ENCODE data around the gene ARGLU1. TPM values are rescaled to one million over a fixed set of nuclear protein-coding genes. Genes with fewer than 3 reads are reported as not detected.

The ARGLU1 gene
- total RNA-seq, 4 donors from 2014 or later = 70.8 to 154 (median 122) TPM

- DNase-seq (ENCODE audit: low spot score) (no peak), ATAC-seq (ENCODE audit: low FRiP score) (peak; percentile 47)
- TF ChIP-seq CTCF (IDR thresholded peaks at IDR 0.05) = no peak
These were observed 29.2 kb upstream of the ARGLU1 start for GRCh38 chr13:106597186-106597585.

- DNase-seq (ENCODE audit: low spot score) (no peak), ATAC-seq (ENCODE audit: low FRiP score) (peak; percentile 85)
- TF ChIP-seq CTCF (IDR thresholded peaks at IDR 0.05) = no peak
These were observed 28.5 kb upstream of the ARGLU1 start for GRCh38 chr13:106596275-106596937.

DNA sequence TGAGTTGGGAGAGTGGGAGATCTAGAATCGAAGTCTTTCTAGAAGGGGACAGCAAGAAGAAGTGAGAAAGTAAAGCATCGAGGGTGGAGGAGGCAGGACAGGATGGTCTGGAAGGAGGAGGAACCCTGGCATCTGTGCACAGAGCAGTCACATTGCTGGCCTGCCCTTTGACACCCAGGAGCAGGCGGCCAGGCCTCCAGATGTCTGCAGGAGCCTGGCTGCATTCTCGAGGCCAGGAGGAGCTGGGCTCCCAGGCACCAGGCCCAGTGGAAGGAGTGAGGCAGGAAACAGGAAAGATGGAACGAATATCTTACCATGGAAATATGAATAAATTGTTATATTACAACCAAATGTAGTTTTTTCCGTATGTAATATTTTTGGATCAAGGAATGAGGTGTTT lies 27.7 kb upstream of the ARGLU1 start:
- ATAC-seq (ENCODE audit: low FRiP score) (no peak), DNase-seq (ENCODE audit: low spot score) (no peak)
- no peak for TF ChIP-seq CTCF (IDR thresholded peaks at IDR 0.05)

GRCh38 chr13:106594980-106595379 lies 27.0 kb upstream of the ARGLU1 start:
- no peak for DNase-seq (ENCODE audit: low spot score)
- TF ChIP-seq CTCF (IDR thresholded peaks at IDR 0.05) = no peak
- no peak for ATAC-seq (ENCODE audit: low FRiP score)

GRCh38 chr13:106593132-106593531 lies 25.2 kb upstream of the ARGLU1 start:
- no peak for ATAC-seq (ENCODE audit: low FRiP score)
- no peak for TF ChIP-seq CTCF (IDR thresholded peaks at IDR 0.05)

DNA sequence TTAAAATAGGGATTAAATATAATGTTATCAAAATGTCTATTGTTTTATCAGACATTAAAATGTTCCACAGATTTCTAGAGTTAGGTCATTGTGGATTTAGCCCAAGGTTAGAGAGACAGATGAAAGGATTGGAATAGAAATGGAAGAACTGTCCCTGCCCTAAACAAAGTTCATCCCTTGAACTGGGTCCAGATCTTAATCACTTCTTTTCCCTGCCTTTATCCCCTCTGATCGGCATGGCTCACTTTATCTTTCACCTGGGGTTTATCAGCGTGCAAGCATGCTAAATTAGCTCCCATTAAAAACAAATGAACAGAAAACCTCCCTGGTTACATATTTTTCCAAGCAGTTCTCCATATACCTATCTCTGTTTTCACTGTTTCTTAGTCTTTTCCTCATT lies 23.4 kb upstream of the ARGLU1 start:
- DNase-seq (ENCODE audit: low spot score) (no peak), ATAC-seq (ENCODE audit: low FRiP score) (no peak)
- no peak for TF ChIP-seq CTCF (IDR thresholded peaks at IDR 0.05)

More at GRCh38 chr13:106593132-106593531, 25.2 kb upstream of the ARGLU1 start:
- DNase-seq (ENCODE audit: low spot score) = no peak

GRCh38 chr13:106589716-106590115 lies 21.8 kb upstream of the ARGLU1 start:
- ATAC-seq (ENCODE audit: low FRiP score) (no peak), DNase-seq (ENCODE audit: low spot score) (no peak)
- no peak for TF ChIP-seq CTCF (IDR thresholded peaks at IDR 0.05)

Data from omental fat pad (tissue), 4 donors.